ENCODE data around the gene CYB561D2.

The CYB561D2 gene

DNA sequence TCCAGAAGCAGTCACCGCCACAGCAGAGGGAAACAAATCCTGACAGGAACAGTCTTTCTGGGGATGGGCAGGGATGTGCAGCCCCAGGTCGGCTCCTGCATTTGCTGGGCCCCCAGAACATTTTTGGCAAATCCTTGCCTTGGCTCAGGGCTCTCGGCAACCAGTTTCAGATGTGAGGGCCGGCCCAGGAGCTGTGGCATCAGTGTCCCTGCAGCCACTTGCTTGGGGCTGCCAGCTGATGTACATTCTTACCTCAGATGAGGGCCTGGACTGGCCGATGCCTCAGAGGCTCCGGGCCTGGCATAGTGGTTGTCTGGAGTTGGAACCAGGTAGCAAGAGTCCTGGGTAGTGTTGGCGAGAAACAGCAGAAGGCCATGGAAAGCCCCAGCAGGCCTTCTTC lies 4.2 kb downstream of the CYB561D2 start:
- H3K27ac ChIP-seq (ENCODE audit: low read depth, low read length), result no peak overlapping the region
- 0 out of 2 replicates have a peak, but pooled peaks cover 4% of the 10 kb centered on the region for H3F3A ChIP-seq (ENCODE audit: control insufficient read depth, insufficient read depth)
- no peaks in the 10 kb centered on the region for H3K9me2 ChIP-seq (replicated peaks; ENCODE audit: control insufficient read depth, low read length)
- H3K4me1 ChIP-seq (ENCODE audit: control insufficient read depth, low read length), result peaks cover 47% of the 10 kb centered on the region
- H3K79me2 ChIP-seq (ENCODE audit: control insufficient read depth, low read length), result peaks cover 67% of the 10 kb centered on the region
- peaks cover 58% of the 10 kb centered on the region for H3K36me3 ChIP-seq (ENCODE audit: control insufficient read depth, low read length)
- H3K4me2 ChIP-seq (ENCODE audit: low read length), result no peak overlapping the region
- no peak overlapping the region for H3K4me3 ChIP-seq (ENCODE audit: low read length)
- peaks cover 23% of the 10 kb centered on the region for H4K20me1 ChIP-seq (ENCODE audit: control insufficient read depth, insufficient read depth, low read depth, low read length)
- no peaks in the 10 kb centered on the region for H3K9me3 ChIP-seq (ENCODE audit: control insufficient read depth, insufficient read depth, low read length)
- no peaks in the 10 kb centered on the region for H3K27me3 ChIP-seq (ENCODE audit: control insufficient read depth, low read length)
- no peak for TF ChIP-seq EZH2phosphoT487 (IDR thresholded peaks at IDR 0.05; ENCODE audit: borderline replicate concordance, low read length)
- TF ChIP-seq, protein P1, sequence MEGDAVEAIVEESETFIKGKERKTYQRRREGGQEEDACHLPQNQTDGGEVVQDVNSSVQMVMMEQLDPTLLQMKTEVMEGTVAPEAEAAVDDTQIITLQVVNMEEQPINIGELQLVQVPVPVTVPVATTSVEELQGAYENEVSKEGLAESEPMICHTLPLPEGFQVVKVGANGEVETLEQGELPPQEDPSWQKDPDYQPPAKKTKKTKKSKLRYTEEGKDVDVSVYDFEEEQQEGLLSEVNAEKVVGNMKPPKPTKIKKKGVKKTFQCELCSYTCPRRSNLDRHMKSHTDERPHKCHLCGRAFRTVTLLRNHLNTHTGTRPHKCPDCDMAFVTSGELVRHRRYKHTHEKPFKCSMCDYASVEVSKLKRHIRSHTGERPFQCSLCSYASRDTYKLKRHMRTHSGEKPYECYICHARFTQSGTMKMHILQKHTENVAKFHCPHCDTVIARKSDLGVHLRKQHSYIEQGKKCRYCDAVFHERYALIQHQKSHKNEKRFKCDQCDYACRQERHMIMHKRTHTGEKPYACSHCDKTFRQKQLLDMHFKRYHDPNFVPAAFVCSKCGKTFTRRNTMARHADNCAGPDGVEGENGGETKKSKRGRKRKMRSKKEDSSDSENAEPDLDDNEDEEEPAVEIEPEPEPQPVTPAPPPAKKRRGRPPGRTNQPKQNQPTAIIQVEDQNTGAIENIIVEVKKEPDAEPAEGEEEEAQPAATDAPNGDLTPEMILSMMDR (IDR thresholded peaks at IDR 0.05; ENCODE audit: low read depth, low read length, poor library complexity, severe bottlenecking), result no peak

DNA sequence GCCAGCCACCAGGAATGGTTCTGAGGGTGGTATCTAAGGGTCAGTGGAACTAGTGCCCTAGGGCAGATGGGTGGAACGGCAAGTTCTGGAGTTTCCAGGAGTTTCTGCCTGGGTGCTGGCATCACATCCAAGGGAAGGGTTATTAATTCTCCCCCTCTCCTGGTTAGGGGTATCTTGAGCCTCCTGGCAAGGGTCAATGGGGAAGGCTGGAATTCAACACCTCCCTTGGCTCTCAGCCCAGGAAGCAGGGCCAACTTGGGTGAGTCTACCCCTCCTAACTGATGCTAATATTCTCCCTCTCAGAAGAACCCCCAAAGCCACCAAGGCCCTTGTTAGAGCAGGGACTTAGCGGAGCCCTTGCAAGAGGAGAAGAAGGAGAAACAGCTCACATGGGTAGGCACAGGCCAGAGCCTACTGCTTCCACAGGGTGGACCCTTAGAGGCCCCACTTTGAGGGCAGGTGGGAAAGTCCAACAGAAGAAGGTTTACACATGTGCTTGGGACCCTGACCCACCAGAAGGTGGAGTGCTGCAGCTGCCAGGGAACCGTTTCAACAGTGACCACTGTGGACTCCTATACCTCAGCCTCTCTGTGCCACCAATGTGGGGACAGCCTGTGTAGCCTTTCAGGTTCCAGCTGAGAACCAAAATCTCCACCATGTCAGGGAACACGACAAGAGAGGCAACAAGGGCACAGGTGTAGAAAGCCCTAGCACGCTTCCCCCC lies 5.3 kb downstream of the CYB561D2 start:
- peak overlapping the region; percentile 79 for H3K4me2 ChIP-seq (ENCODE audit: low read length)
- H3K79me2 ChIP-seq (ENCODE audit: control insufficient read depth, low read length), result peaks cover 60% of the 10 kb centered on the region
- H3K4me1 ChIP-seq (ENCODE audit: control insufficient read depth, low read length), result peaks cover 42% of the 10 kb centered on the region
- no peaks in the 10 kb centered on the region for H3K27me3 ChIP-seq (ENCODE audit: control insufficient read depth, low read length)
- 0 out of 2 replicates have a peak, but pooled peaks cover 4% of the 10 kb centered on the region for H3F3A ChIP-seq (ENCODE audit: control insufficient read depth, insufficient read depth)
- no peaks in the 10 kb centered on the region for H3K9me2 ChIP-seq (replicated peaks; ENCODE audit: control insufficient read depth, low read length)
- TF ChIP-seq, protein P1 (IDR thresholded peaks at IDR 0.05; ENCODE audit: low read depth, low read length, poor library complexity, severe bottlenecking), result no peak
- no peak for TF ChIP-seq EZH2phosphoT487 (IDR thresholded peaks at IDR 0.05; ENCODE audit: borderline replicate concordance, low read length)
- H3K36me3 ChIP-seq (ENCODE audit: control insufficient read depth, low read length), result peaks cover 58% of the 10 kb centered on the region
- H3K27ac ChIP-seq (ENCODE audit: low read depth, low read length), result no peak overlapping the region
- no peaks in the 10 kb centered on the region for H3K9me3 ChIP-seq (ENCODE audit: control insufficient read depth, insufficient read depth, low read length)
- peaks cover 23% of the 10 kb centered on the region for H4K20me1 ChIP-seq (ENCODE audit: control insufficient read depth, insufficient read depth, low read depth, low read length)
- H3K4me3 ChIP-seq (ENCODE audit: low read length), result peak overlapping the region; percentile 92

GRCh38 chr3:50356553-50356952 lies 5.9 kb downstream of the CYB561D2 start:
- no peaks in the 10 kb centered on the region for H3K9me3 ChIP-seq (ENCODE audit: control insufficient read depth, insufficient read depth, low read length)
- no peaks in the 10 kb centered on the region for H3K9me2 ChIP-seq (replicated peaks; ENCODE audit: control insufficient read depth, low read length)
- peaks cover 37% of the 10 kb centered on the region for H3K4me1 ChIP-seq (ENCODE audit: control insufficient read depth, low read length)
- no peak overlapping the region for H3K27ac ChIP-seq (ENCODE audit: low read depth, low read length)
- peak overlapping the region; percentile 92 for H3K4me3 ChIP-seq (ENCODE audit: low read length)
- H3K79me2 ChIP-seq (ENCODE audit: control insufficient read depth, low read length), result peaks cover 54% of the 10 kb centered on the region
- no peaks in the 10 kb centered on the region for H3K27me3 ChIP-seq (ENCODE audit: control insufficient read depth, low read length)
- H3K36me3 ChIP-seq (ENCODE audit: control insufficient read depth, low read length), result peaks cover 58% of the 10 kb centered on the region
- peaks cover 23% of the 10 kb centered on the region for H4K20me1 ChIP-seq (ENCODE audit: control insufficient read depth, insufficient read depth, low read depth, low read length)
- no peak for TF ChIP-seq EZH2phosphoT487 (IDR thresholded peaks at IDR 0.05; ENCODE audit: borderline replicate concordance, low read length)
- TF ChIP-seq, protein P1 (IDR thresholded peaks at IDR 0.05; ENCODE audit: low read depth, low read length, poor library complexity, severe bottlenecking), result no peak
- H3K4me2 ChIP-seq (ENCODE audit: low read length), result peak overlapping the region; percentile 79
- H3F3A ChIP-seq (ENCODE audit: control insufficient read depth, insufficient read depth), result 0 out of 2 replicates have a peak, but pooled peaks cover 4% of the 10 kb centered on the region
